ENCODE data around the gene LRRC15.

DNA sequence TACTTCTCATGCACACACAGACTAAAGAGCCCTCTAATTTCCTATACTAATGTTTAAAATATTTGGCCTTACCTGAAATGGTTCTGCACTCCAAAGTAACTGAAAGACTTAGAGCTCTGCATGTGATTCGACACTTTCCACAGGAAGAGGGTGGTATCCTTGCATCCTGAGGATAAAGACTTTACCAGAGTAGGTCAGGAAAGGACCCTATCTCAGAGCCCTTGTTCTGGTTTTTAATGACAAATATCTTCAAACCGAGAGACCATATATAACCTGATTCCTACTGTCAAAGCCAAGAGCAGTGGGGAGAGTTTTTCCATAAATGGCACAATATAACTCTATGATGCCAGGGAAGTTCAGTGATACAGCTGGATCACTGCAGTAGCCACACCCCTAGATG, 29.6 kb upstream of the LRRC15 start, which contains the start of gene GP5:
- TF ChIP-seq, protein P1, sequence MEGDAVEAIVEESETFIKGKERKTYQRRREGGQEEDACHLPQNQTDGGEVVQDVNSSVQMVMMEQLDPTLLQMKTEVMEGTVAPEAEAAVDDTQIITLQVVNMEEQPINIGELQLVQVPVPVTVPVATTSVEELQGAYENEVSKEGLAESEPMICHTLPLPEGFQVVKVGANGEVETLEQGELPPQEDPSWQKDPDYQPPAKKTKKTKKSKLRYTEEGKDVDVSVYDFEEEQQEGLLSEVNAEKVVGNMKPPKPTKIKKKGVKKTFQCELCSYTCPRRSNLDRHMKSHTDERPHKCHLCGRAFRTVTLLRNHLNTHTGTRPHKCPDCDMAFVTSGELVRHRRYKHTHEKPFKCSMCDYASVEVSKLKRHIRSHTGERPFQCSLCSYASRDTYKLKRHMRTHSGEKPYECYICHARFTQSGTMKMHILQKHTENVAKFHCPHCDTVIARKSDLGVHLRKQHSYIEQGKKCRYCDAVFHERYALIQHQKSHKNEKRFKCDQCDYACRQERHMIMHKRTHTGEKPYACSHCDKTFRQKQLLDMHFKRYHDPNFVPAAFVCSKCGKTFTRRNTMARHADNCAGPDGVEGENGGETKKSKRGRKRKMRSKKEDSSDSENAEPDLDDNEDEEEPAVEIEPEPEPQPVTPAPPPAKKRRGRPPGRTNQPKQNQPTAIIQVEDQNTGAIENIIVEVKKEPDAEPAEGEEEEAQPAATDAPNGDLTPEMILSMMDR (IDR thresholded peaks at IDR 0.05) = no peak
- TF ChIP-seq POLR2A (IDR thresholded peaks at IDR 0.05) = no peak
